HepG2 (cell line): ENCODE measurements around the gene PNPLA2. TPM values are rescaled to one million over a fixed set of nuclear protein-coding genes. Genes with fewer than 3 reads are reported as not detected.
A peak's percentile ranks its signal among the peaks of the same experiment; 100 is the strongest.

Source experiments
- ATAC-seq: fragments of 200-7000 bp; cut with Tn5 transposase; 3 replicates; pipeline ENCODE4 v1.9.1; 2020; ENCODE audit warnings: mild to moderate bottlenecking, moderate library complexity
- BruUV-seq: library from RNA; stranded (reverse); fragments of 400-500 nt; replicated peaks from 2 replicates; lab custom pipeline; 2021; lab: Mats Ljungman, UMichigan
- CTCF ChIA-PET: fragments of 300-600 bp; formaldehyde crosslinking; extraction: SDS; loops from one replicate; lab custom pipeline; 2021; ENCODE audit warnings: low total read pairs, inconsistent platforms, low intra/inter-chr PET ratio; lab: Yijun Ruan, JAX
- POLR2A ChIA-PET: fragments of 350-600 bp; sonication (Branson Sonifier 250); formaldehyde crosslinking; loops from one replicate; lab custom pipeline; 2020; ENCODE audit warnings: antibody characterized with exemption, inconsistent platforms; lab: Yijun Ruan, JAX
- DNase-seq: peaks from one replicate; pipeline ENCODE4 v3.0.0-alpha.2; 2015; ENCODE audit warnings: low spot score
- FAIRE-seq: peaks from 3 replicates; lab custom pipeline; 2011; peaks lifted over from hg19 to GRCh38; lab: Jason Lieb, UNC
- H2AFZ ChIP-seq: one replicate; pipeline ENCODE4 v1.6.1; 2011; ENCODE audit warnings: low read length, inconsistent platforms
- H3K27ac ChIP-seq: fragments of 300-600 bp; 3 replicates; pipeline ENCODE4 v1.8.0; 2011; ENCODE audit warnings: mixed run types, mild to moderate bottlenecking, mixed read lengths, low read length, inconsistent platforms; ENCODE audit not compliant: insufficient read depth; ENCODE audit errors: extremely low read length
- H3K27me3 ChIP-seq, 2 experiments: fragments of 200-600 bp in 1 of 2; 2 replicates in 1 of 2; 3 replicates in 1 of 2; pipeline versions ENCODE4 v1.6.0 to v1.8.0; 2011; ENCODE audit warnings: low read length in 2 of 2, mild to moderate bottlenecking in 2 of 2, moderate library complexity in 2 of 2, inconsistent platforms in 1 of 2; ENCODE audit not compliant: insufficient read depth in 2 of 2, control insufficient read depth in 1 of 2
- H3K36me3 ChIP-seq, 2 experiments: fragments of 200-600 bp in 1 of 2; replicated peaks in 1 of 2; 2 replicates in 1 of 2; 3 replicates in 1 of 2; pipeline versions ENCODE4 v1.5.1 to v1.8.0; 2011; ENCODE audit warnings: low read length in 2 of 2, inconsistent platforms in 1 of 2; ENCODE audit not compliant: insufficient read depth in 2 of 2, control insufficient read depth in 1 of 2
- H3K4me1 ChIP-seq: 2 replicates; pipeline ENCODE4 v1.5.1; 2012; ENCODE audit warnings: low read length, inconsistent platforms; ENCODE audit not compliant: insufficient read depth
- H3K4me2 ChIP-seq: 2 replicates; pipeline ENCODE4 v1.6.0; 2011; ENCODE audit warnings: low read depth, low read length, inconsistent platforms
- H3K4me3 ChIP-seq, 3 experiments: fragments of 200-600 bp in 1 of 3; sonication (generic), shearing (Covaris generic) in 1 of 3; replicated peaks in 1 of 3; 2 replicates each; pipeline ENCODE4 v1.5.1; 2011 to 2016; ENCODE audit warnings: low read length in 3 of 3, inconsistent platforms in 2 of 3, low read depth in 2 of 3, mild to moderate bottlenecking in 2 of 3, control low read depth in 1 of 3, mixed read lengths in 1 of 3; ENCODE audit not compliant: insufficient read depth in 1 of 3
- H3K79me2 ChIP-seq: one replicate; pipeline ENCODE4 v1.6.1; 2011; ENCODE audit warnings: low read length, inconsistent platforms; ENCODE audit not compliant: insufficient read depth
- H3K9ac ChIP-seq: 2 replicates; pipeline ENCODE4 v1.6.0; 2011; ENCODE audit warnings: mild to moderate bottlenecking, low read depth, low read length, inconsistent platforms; ENCODE audit not compliant: insufficient read depth
- H3K9me3 ChIP-seq: 2 replicates; pipeline ENCODE4 v1.5.1; 2012; ENCODE audit warnings: mild to moderate bottlenecking, low read length
- H4K20me1 ChIP-seq: 2 replicates; pipeline ENCODE4 v1.6.0; 2011; ENCODE audit warnings: inconsistent platforms, mild to moderate bottlenecking, low read length, moderate library complexity; ENCODE audit not compliant: insufficient read depth
- AGO1 ChIP-seq: fragments of 200-400 bp; formaldehyde crosslinking; IDR thresholded peaks from 2 replicates; pipeline ENCODE4 v1.6.1; 2017; ENCODE audit warnings: mild to moderate bottlenecking, low read depth, low read length, moderate library complexity; ENCODE audit not compliant: poor library complexity, severe bottlenecking
- AGO2 ChIP-seq: fragments of 200-400 bp; formaldehyde crosslinking; optimal IDR thresholded peaks from 2 replicates; pipeline ENCODE3; 2017; ENCODE audit warnings: mild to moderate bottlenecking, low read depth, low read length, moderate library complexity
- AKAP8 ChIP-seq: sonication (generic); formaldehyde crosslinking; IDR thresholded peaks from 2 replicates; pipeline ENCODE4 v1.5.1; 2020; ENCODE audit warnings: mild to moderate bottlenecking, missing genetic modification reagents
- CEBPG ChIP-seq: IDR thresholded peaks from 2 replicates; pipeline ENCODE4 v1.6.1; 2016
- NCOA1 ChIP-seq: sonication (generic); formaldehyde crosslinking; IDR thresholded peaks from 2 replicates; pipeline ENCODE4 v1.9.0; 2021; ENCODE audit warnings: missing genetic modification reagents
- POLR2G ChIP-seq: fragments of 200-400 bp; formaldehyde crosslinking; IDR thresholded peaks from 2 replicates; pipeline ENCODE4 v1.6.1; 2018; ENCODE audit warnings: mild to moderate bottlenecking, low read depth, low read length, moderate library complexity
- RBFOX2 ChIP-seq: fragments of 200-400 bp; formaldehyde crosslinking; IDR thresholded peaks from 2 replicates; pipeline ENCODE4 v1.6.1; 2017; ENCODE audit warnings: low read depth, mild to moderate bottlenecking, low read length
- ZBTB20 ChIP-seq: sonication (generic); formaldehyde crosslinking; IDR thresholded peaks from 2 replicates; pipeline ENCODE4 v1.8.1; 2023; ENCODE audit warnings: missing genetic modification reagents, low read depth, mild to moderate bottlenecking, borderline replicate concordance
- ZNF556 ChIP-seq: sonication (generic); formaldehyde crosslinking; IDR thresholded peaks from 2 replicates; pipeline ENCODE4 v1.4.0; 2020; ENCODE audit warnings: mild to moderate bottlenecking, missing genetic modification reagents, borderline replicate concordance
- ZNF766 ChIP-seq: sonication (generic); formaldehyde crosslinking; IDR thresholded peaks from 2 replicates; pipeline ENCODE4 v1.5.0; 2020; ENCODE audit warnings: missing genetic modification reagents, borderline replicate concordance
- ZSCAN29 ChIP-seq: sonication (generic); formaldehyde crosslinking; conservative IDR thresholded peaks from 2 replicates; pipeline ENCODE4 v1.4.0; 2020; ENCODE audit warnings: mild to moderate bottlenecking, missing genetic modification reagents
- ZZZ3 ChIP-seq: sonication (generic); formaldehyde crosslinking; IDR thresholded peaks from 2 replicates; pipeline ENCODE4 v1.4.0; 2020; ENCODE audit warnings: missing genetic modification reagents, mild to moderate bottlenecking, borderline replicate concordance
- WGBS: methylation state at CpG from one replicate; pipeline ENCODE4 v1.1.6; 2017; ENCODE audit warnings: low lambda C conversion rate; 5-methylcytosine and 5-hydroxymethylcytosine counted together
- in situ Hi-C: cut with HindIII; loops from 2 replicates; pipeline ENCODE4 v1.10.0; 2017; ENCODE audit warnings: low pct_unique_long_range_greater_than_20kb; ENCODE audit not compliant: extremely low pct_ligation_motif_present
- intact Hi-C: fragments of 100-400 bp; cut with micrococcal nuclease; formaldehyde crosslinking; loops from one replicate; pipeline ENCODE4 v1.10.0; 2022; ENCODE audit not compliant: unreplicated experiment
- polyA plus RNA-seq, 8 experiments: library from polyadenylated mRNA; depleted of rRNA in 3 of 8; stranded (reverse) in 7 of 8; unstranded in 1 of 8; fragments of >200 nt; fragmentation: Illumina TruSeq in 4 of 8; extraction: Trizol in 4 of 8; gene quantifications; 2 replicates each; pipeline versions ENCODE4 v1.2.1 to v1.2.3, GENCODE V29; 2011 to 2016; ENCODE audit warnings: low read depth in 4 of 8, missing spikeins in 1 of 8, mixed read lengths in 1 of 8; ENCODE audit not compliant: insufficient read depth in 1 of 8
- total RNA-seq, 5 experiments: library from RNA; depleted of rRNA; stranded (reverse); fragments of >200 nt; fragmentation: Illumina TruSeq; extraction: Trizol; gene quantifications; 2 replicates each; pipeline ENCODE4 v1.2.3, GENCODE V29; 2016; ENCODE audit warnings: low read depth in 1 of 5
- TF ChIP-seq, protein P1 (sequence below): sonication (generic); formaldehyde crosslinking; IDR thresholded peaks from one replicate; pipeline ENCODE4 v1.5.1; 2020; ENCODE audit warnings: mild to moderate bottlenecking, missing genetic modification reagents; ENCODE audit errors: not compliant biosample characterization

PNPLA2 gene
- total and polyA plus RNA-seq, 2 of the 13 experiments (the other 11 are each of a cell fraction or from before 2014, with no cell fraction given), result 10.5 to 43.2 TPM

DNA sequence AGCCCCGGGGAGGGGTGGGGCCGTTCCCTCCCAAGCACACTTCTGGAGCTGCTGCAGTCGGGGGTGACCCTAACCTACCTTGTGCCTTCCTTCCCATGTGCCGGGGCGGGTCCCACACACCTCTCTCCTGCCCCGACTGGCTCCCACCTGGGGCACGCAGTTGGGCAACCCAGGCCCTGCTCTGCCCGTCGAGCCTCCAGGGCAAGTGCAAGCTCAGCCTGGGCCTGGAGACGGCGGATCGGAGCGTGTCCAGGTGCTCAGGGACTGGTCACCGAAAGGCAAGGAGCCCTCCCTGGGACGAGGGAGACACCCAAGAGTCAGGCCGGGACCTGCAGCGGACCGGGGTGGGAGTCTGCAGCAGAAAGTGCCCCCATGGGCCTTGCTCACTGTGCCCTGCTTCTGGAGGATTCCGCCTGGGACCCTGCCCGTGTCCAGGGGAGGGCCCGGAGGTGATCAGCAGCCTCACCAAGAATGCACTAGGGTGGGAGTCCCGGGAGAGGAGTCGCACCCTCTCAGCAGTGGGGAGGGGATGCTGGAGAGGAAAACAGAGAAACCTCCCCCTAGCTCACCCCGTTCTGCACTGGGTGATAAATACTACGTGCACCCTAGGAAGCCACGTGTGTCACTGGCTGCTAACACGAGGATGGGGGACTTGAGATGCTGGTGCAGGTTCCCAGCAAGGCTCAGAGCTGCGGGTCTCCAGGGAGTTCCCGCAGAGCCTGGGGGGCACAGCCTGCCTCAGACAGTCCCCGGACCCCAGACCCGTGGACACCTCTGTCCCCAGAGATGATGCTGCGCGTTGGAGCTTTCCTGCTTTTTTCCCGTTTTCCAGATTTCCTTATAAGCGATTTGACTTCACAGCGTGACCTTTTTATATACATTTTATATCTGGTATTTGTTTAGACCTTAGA lies 36.2 kb upstream of the PNPLA2 start:
- intact Hi-C loops, result no loop called here
- FAIRE-seq (no peak), ATAC-seq (no peak), DNase-seq (no peak)
- ChIA-PET POLR2A (no interaction called here), CTCF (no interaction called here)
- Histone ChIP-seq H4K20me1 (no peaks in the 10 kb centered on the region), H3K4me3 (no peak overlapping the region), H2AFZ (no peak overlapping the region), H3K27ac (no peak overlapping the region), H3K4me1 (peaks cover 19% of the 10 kb centered on the region), H3K79me2 (no peaks in the 10 kb centered on the region), H3K9ac (no peak overlapping the region), H3K27me3 (no peaks in the 10 kb centered on the region), H3K36me3 (peaks cover 4 to 10% of the 10 kb centered on the region in 2 experiments; a peak in 3 of 5 replicates), H3K9me3 (no peaks in the 10 kb centered on the region), H3K4me2 (no peak overlapping the region)
- WGBS, result 96% methylated on average over 17 of the region's 36 CpGs
- no TSS peak for BruUV-seq
- in situ Hi-C loops, result no loop called here
- no peak for TF ChIP-seq ZZZ3 (CRISPR knock-in tag)
- no peak for TF ChIP-seq ZSCAN29
- TF ChIP-seq POLR2G, result 0 out of 2 replicates have a peak, but pooled peaks have one; percentile 17
- TF ChIP-seq AKAP8 (CRISPR knock-in tag), result peak; percentile 80; the same call in 1 of the 2 replicates
- peak; percentile 61 for TF ChIP-seq AGO1
- TF ChIP-seq ZNF766 (CRISPR knock-in tag), result no peak
- TF ChIP-seq NCOA1, result no peak
- peak; percentile 97 for TF ChIP-seq AGO2
- no peak for TF ChIP-seq CEBPG (CRISPR knock-in tag)
- no peak for TF ChIP-seq ZNF556 (CRISPR knock-in tag)
- TF ChIP-seq ZBTB20 (CRISPR knock-in tag), result no peak
- TF ChIP-seq, protein P1, sequence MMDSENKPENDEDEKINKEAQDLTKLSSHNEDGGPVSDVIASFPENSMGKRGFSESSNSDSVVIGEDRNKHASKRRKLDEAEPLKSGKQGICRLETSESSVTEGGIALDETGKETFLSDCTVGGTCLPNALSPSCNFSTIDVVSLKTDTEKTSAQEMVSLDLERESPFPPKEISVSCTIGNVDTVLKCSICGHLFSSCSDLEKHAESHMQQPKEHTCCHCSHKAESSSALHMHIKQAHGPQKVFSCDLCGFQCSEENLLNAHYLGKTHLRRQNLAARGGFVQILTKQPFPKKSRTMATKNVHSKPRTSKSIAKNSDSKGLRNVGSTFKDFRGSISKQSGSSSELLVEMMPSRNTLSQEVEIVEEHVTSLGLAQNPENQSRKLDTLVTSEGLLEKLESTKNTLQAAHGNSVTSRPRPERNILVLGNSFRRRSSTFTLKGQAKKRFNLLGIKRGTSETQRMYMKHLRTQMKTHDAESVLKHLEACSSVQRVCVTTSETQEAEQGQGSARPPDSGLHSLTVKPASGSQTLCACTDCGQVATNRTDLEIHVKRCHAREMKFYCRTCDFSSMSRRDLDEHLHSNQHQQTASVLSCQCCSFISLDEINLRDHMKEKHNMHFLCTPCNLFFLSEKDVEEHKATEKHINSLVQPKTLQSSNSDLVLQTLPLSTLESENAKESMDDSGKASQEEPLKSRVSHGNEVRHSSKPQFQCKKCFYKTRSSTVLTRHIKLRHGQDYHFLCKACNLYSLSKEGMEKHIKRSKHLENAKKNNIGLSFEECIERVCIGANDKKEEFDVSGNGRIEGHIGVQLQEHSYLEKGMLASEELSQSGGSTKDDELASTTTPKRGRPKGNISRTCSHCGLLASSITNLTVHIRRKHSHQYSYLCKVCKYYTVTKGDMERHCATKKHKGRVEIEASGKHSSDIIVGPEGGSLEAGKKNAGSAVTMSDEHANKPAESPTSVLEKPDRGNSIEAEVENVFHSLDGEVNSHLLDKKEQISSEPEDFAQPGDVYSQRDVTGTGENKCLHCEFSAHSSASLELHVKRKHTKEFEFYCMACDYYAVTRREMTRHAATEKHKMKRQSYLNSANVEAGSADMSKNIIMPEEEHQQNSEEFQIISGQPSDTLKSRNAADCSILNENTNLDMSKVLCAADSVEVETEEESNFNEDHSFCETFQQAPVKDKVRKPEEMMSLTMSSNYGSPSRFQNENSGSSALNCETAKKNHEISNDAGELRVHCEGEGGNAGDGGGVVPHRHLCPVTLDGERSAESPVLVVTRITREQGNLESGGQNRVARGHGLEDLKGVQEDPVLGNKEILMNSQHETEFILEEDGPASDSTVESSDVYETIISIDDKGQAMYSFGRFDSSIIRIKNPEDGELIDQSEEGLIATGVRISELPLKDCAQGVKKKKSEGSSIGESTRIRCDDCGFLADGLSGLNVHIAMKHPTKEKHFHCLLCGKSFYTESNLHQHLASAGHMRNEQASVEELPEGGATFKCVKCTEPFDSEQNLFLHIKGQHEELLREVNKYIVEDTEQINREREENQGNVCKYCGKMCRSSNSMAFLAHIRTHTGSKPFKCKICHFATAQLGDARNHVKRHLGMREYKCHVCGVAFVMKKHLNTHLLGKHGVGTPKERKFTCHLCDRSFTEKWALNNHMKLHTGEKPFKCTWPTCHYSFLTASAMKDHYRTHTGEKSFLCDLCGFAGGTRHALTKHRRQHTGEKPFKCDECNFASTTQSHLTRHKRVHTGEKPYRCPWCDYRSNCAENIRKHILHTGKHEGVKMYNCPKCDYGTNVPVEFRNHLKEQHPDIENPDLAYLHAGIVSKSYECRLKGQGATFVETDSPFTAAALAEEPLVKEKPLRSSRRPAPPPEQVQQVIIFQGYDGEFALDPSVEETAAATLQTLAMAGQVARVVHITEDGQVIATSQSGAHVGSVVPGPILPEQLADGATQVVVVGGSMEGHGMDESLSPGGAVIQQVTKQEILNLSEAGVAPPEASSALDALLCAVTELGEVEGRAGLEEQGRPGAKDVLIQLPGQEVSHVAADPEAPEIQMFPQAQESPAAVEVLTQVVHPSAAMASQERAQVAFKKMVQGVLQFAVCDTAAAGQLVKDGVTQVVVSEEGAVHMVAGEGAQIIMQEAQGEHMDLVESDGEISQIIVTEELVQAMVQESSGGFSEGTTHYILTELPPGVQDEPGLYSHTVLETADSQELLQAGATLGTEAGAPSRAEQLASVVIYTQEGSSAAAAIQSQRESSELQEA (CRISPR knock-in tag), result peak; percentile 17
- peak; percentile 54; the same call in 1 of the 2 replicates for TF ChIP-seq RBFOX2
